Naive thymus-derived CD4-positive, alpha-beta T cell (primary cell): ENCODE data around the gene BRI3BP. TPM values are rescaled to one million over a fixed set of nuclear protein-coding genes. Genes with fewer than 3 reads are reported as not detected.

Source experiments
- ATAC-seq: fragments of 150-1000 bp; cut with Tn5 transposase; 2 replicates; pipeline ENCODE4 v1.10.0; 2021; ENCODE audit warnings: mild to moderate bottlenecking, moderate library complexity
- CTCF ChIA-PET: fragments of 350-600 bp; sonication (Branson Sonifier 250); formaldehyde crosslinking; loops from one replicate; lab custom pipeline; 2021; ENCODE audit warnings: antibody characterized with exemption; lab: Charles Lee
- POLR2A ChIA-PET: fragments of 350-600 bp; sonication (Branson Sonifier 250); formaldehyde crosslinking; loops from one replicate; lab custom pipeline; 2021; ENCODE audit warnings: antibody characterized with exemption, inconsistent platforms; lab: Charles Lee
- DNase-seq, 9 donors: peaks; one replicate each; pipeline versions ENCODE4 v3.0.0 to v3.0.0-alpha.2; 2020 to 2022; ENCODE audit warnings: mixed read lengths in 1 of 9
- H3K27ac ChIP-seq: one replicate; pipeline ENCODE4 v1.7.0; 2013; ENCODE audit warnings: mild to moderate bottlenecking, low read depth, low read length, moderate library complexity
- H3K27me3 ChIP-seq, 2 donors: one replicate each; pipeline ENCODE4 v1.7.0; 2013; ENCODE audit warnings: low read length in 2 of 2, mild to moderate bottlenecking in 2 of 2, moderate library complexity in 2 of 2; ENCODE audit not compliant: control insufficient read depth in 2 of 2, insufficient read depth in 2 of 2
- H3K36me3 ChIP-seq, 3 experiments: 1 replicate in 2 of 3; 2 replicates in 1 of 3; pipeline ENCODE4 v1.7.0; 2013; ENCODE audit warnings: low read length in 3 of 3, mild to moderate bottlenecking in 3 of 3, moderate library complexity in 1 of 3; ENCODE audit not compliant: insufficient read depth in 3 of 3, control insufficient read depth in 2 of 3
- H3K4me1 ChIP-seq, 2 donors: one replicate each; pipeline ENCODE4 v1.7.0; 2013; ENCODE audit warnings: low read length in 2 of 2, mild to moderate bottlenecking in 2 of 2, moderate library complexity in 1 of 2; ENCODE audit not compliant: control insufficient read depth in 2 of 2, insufficient read depth in 2 of 2
- H3K4me3 ChIP-seq: 2 replicates; pipeline ENCODE4 v1.7.0; 2013; ENCODE audit warnings: mild to moderate bottlenecking, low read length
- H3K9me3 ChIP-seq, 3 experiments: 1 replicate in 2 of 3; 2 replicates in 1 of 3; pipeline ENCODE4 v1.7.0; 2013; ENCODE audit warnings: low read length in 3 of 3; ENCODE audit not compliant: control insufficient read depth in 2 of 3
- H3K27ac Mint-ChIP-seq, 9 donors: one replicate each; pipeline ENCODE4 v1.8.0; 2020 to 2022; ENCODE audit warnings: mixed read lengths in 9 of 9, mild to moderate bottlenecking in 8 of 9, moderate library complexity in 5 of 9, inconsistent platforms in 2 of 9
- H3K27me3 Mint-ChIP-seq, 5 donors: one replicate each; pipeline ENCODE4 v1.8.0; 2021 to 2022; ENCODE audit warnings: mixed read lengths in 5 of 5, mild to moderate bottlenecking in 1 of 5
- H3K36me3 Mint-ChIP-seq, 5 donors: one replicate each; pipeline ENCODE4 v1.8.0; 2020 to 2022; ENCODE audit warnings: mixed read lengths in 5 of 5, mild to moderate bottlenecking in 3 of 5, inconsistent platforms in 1 of 5
- H3K4me1 Mint-ChIP-seq, 7 donors: one replicate each; pipeline ENCODE4 v1.8.0; 2020 to 2022; ENCODE audit warnings: mixed read lengths in 7 of 7, mild to moderate bottlenecking in 3 of 7, inconsistent platforms in 1 of 7
- H3K4me3 Mint-ChIP-seq, 10 donors: one replicate each; pipeline ENCODE4 v1.8.0; 2020 to 2022; ENCODE audit warnings: mild to moderate bottlenecking in 10 of 10, mixed read lengths in 10 of 10, moderate library complexity in 6 of 10, inconsistent platforms in 2 of 10
- H3K9me3 Mint-ChIP-seq, 11 donors: one replicate each; pipeline ENCODE4 v1.8.0; 2020 to 2022; ENCODE audit warnings: mixed read lengths in 11 of 11, mild to moderate bottlenecking in 4 of 11, inconsistent platforms in 1 of 11, moderate library complexity in 1 of 11
- intact Hi-C, 2 donors: fragments of 100-400 bp; cut with micrococcal nuclease; formaldehyde crosslinking; loops; one replicate each; pipeline ENCODE4 v1.15.1; 2023
- polyA plus RNA-seq, 2 donors: library from polyadenylated mRNA; unstranded; fragments of 300-500 nt; fragmentation: Illumina TruSeq; gene quantifications; one replicate each; pipeline ENCODE4 v1.2.3, GENCODE V29; 2021
- total RNA-seq, 6 experiments: library from RNA in 5 of 6; stranded (reverse) in 5 of 6; gene quantifications; 1 replicate in 5 of 6; 2 replicates in 1 of 6; pipeline ENCODE4 v1.2.3 and lab custom pipeline; 2021 to 2026

The BRI3BP gene
- total and polyA plus RNA-seq, 7 experiments from 2014 or later: 2.7 to 19.8 (median 5.8) TPM

DNA sequence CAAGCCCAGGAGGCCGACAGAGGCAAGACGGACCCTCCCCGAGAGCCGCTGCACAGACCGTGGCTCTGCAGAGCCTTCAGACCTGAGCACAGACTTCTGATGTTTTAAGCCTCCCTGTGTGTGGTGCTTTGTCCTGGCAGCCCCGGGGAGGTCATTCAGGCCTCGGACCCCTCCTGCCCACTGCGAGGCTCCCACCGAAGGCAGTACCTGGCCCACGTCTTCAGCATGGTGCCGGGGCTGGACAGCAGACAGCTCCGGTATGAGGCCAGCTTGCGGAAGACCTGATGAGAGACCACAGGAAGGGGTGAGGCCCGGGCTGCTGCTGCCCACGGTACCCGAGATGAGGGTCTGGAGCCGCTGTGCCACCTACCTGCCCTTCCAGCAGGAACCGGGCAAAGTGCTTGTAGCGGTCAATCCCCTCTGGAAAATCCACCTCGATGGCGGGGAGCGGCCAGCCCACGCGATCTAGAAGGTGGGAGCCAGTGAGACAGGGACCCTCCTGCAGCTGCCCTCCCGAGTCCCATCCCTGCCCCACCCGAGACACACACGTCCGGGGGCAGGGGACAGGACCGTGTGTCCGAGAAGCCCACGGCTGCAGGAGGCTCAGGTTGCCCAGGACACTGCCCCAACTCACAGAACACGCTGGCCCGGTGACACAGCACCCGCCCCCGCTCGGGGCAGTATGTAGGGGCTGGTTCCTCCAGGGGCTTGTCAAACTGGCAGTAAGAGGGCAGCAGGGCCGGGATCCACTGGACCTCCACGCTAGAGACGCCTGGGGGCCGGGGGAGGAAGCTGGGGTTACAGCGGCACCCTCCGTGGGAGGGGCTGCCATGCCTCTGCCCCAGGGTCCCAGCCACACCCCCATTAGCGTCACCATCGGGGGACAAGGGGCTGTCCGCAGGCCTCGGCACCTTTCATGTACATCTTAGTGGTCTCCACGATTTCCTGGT is 43.4 kb upstream of the BRI3BP start:
- no peaks in the 10 kb centered on the region for H3K27me3 ChIP-seq
- DNase-seq (no peak), ATAC-seq (no peak)
- CTCF ChIA-PET: interaction anchor here (1.0 to 1.9 kb wide), 2 partner anchors 10 to 43 kb away, joined by 3 to 6 read pairs; no protein-coding TSS in a partner anchor
- H3K4me3 ChIP-seq: no peak overlapping the region
- no peaks in the 10 kb centered on the region for H3K4me1 ChIP-seq
- H3K36me3 Mint-ChIP-seq: peaks cover 4 to 38% (median 8%) of the 10 kb centered on the region in 5 donors
- no peaks in the 10 kb centered on the region for H3K9me3 Mint-ChIP-seq
- peaks cover 0 to 2% (median 0%) of the 10 kb centered on the region in 7 donors for H3K4me1 Mint-ChIP-seq
- H3K27me3 Mint-ChIP-seq: no peaks in the 10 kb centered on the region
- no peaks in the 10 kb centered on the region for H3K9me3 ChIP-seq
- H3K27ac Mint-ChIP-seq: no peak overlapping the region
- intact Hi-C loops: no loop called here
- H3K27ac ChIP-seq: no peak overlapping the region
- H3K4me3 Mint-ChIP-seq: no peak overlapping the region
- POLR2A ChIA-PET: no interaction called here
- H3K36me3 ChIP-seq: peaks cover 0 to 84% (median 19%) of the 10 kb centered on the region in 3 experiments

GRCh38 chr12:124952295-124952694 is 41.1 kb upstream of the BRI3BP start:
- H3K27ac Mint-ChIP-seq: no peak overlapping the region
- DNase-seq (no peak), ATAC-seq (no peak)
- no peak overlapping the region for H3K4me3 ChIP-seq
- no peaks in the 10 kb centered on the region for H3K9me3 ChIP-seq
- H3K27me3 Mint-ChIP-seq: no peaks in the 10 kb centered on the region
- peaks cover 4 to 36% (median 8%) of the 10 kb centered on the region in 5 donors for H3K36me3 Mint-ChIP-seq
- no peaks in the 10 kb centered on the region for H3K9me3 Mint-ChIP-seq
- H3K4me1 Mint-ChIP-seq: no peaks in the 10 kb centered on the region
- ChIA-PET CTCF (interaction anchor here (0.7 kb wide), 1 partner anchor 14 kb away, joined by 3 read pairs; no protein-coding TSS in a partner anchor), POLR2A (no interaction called here)
- no peak overlapping the region for H3K4me3 Mint-ChIP-seq
- H3K4me1 ChIP-seq: no peaks in the 10 kb centered on the region
- intact Hi-C loops: no loop called here
- no peaks in the 10 kb centered on the region for H3K27me3 ChIP-seq
- no peak overlapping the region for H3K27ac ChIP-seq
- H3K36me3 ChIP-seq: peaks cover 0 to 95% (median 24%) of the 10 kb centered on the region in 3 experiments

- H3K4me1 ChIP-seq: no peaks in the 10 kb centered on the region
- ATAC-seq (no peak), DNase-seq (no peak)
- CTCF ChIA-PET: no interaction called here
- intact Hi-C loops: no loop called here
- H3K27me3 Mint-ChIP-seq: no peaks in the 10 kb centered on the region
- H3K27ac Mint-ChIP-seq: no peak overlapping the region
- no peak overlapping the region for H3K4me3 ChIP-seq
- no peak overlapping the region for H3K27ac ChIP-seq
- POLR2A ChIA-PET: no interaction called here
- no peaks in the 10 kb centered on the region for H3K27me3 ChIP-seq
- H3K9me3 ChIP-seq: no peaks in the 10 kb centered on the region
- H3K36me3 ChIP-seq: peaks cover 0 to 93% (median 24%) of the 10 kb centered on the region in 3 experiments
- H3K36me3 Mint-ChIP-seq: peaks cover 4 to 40% (median 11%) of the 10 kb centered on the region in 5 donors
- H3K4me3 Mint-ChIP-seq: no peak overlapping the region
- H3K4me1 Mint-ChIP-seq: no peaks in the 10 kb centered on the region
- H3K9me3 Mint-ChIP-seq: no peaks in the 10 kb centered on the region
These were observed 40.6 kb upstream of the BRI3BP start for GRCh38 chr12:124952801-124953200.

DNA sequence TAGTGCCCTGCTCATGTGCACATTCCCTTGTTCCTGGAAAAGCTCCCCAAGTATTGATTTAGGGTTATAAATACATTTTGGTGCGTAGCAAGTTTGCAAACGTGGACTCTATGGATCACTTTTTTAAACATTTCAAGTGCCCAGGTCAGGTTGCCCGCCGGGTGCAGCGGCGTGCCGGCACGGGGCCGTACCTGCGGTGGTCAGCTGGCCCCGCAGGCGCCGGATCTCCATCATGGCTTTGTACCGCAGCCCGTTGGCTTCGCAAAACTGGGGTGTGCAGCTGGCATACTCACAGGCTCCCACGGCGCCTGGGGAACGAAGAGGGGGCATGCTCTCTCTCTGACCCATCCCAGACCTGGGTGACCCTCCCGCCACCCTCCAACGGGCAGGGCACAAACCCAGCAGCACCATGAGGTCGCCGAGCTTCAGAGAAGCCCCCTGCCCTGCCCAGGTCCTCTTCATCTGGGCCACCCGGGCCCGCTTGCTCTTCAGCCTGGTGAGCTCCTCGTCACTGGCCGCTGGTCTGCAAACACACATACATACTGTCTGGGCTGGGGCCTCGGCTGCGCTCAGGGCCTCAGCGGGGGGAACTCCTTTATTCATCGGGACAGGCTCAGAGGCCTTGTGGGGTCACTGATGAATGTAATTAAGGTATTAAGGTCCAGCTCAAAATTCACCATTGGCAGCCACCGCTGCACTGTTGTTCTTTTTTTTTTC is 39.6 kb upstream of the BRI3BP start:
- H3K4me3 Mint-ChIP-seq: no peak overlapping the region

DNA sequence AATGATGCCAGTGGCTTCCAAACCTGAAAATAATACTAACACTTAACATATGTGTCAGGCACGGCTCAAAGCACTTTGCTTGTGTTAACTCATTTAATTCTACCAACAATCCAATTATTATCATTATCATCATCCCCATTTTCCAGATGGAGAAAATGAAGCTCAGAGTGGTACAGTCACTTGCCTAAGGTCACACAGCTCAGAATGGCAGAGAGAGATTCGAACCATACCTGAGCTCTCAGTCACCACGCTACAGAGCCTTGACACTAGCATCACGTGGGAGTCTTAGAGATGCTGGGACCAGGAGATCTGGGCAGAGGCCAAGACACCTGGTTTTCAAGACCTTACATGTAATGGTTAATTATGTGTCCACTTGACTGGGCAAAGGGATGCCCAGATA is 38.7 kb upstream of the BRI3BP start:
- Mint-ChIP-seq H3K27me3 (no peaks in the 10 kb centered on the region), H3K4me1 (no peaks in the 10 kb centered on the region), H3K36me3 (peaks cover 0 to 42% (median 16%) of the 10 kb centered on the region in 5 donors), H3K9me3 (no peaks in the 10 kb centered on the region), H3K27ac (no peak overlapping the region), H3K4me3 (no peak overlapping the region)
- H3K27me3 ChIP-seq: no peaks in the 10 kb centered on the region
- ChIA-PET CTCF (interaction anchor here (1.1 kb wide), 1 partner anchor 14 kb away, joined by 4 read pairs; no protein-coding TSS in a partner anchor), POLR2A (interaction anchor here (0.8 to 1.4 kb wide), 2 partner anchors 15 to 33 kb away, joined by 4 to 8 read pairs; no protein-coding TSS in a partner anchor)
- H3K27ac ChIP-seq: no peak overlapping the region
- intact Hi-C loops: no loop called here
- DNase-seq (no peak), ATAC-seq (no peak)
- H3K9me3 ChIP-seq: no peaks in the 10 kb centered on the region
- H3K4me1 ChIP-seq: no peaks in the 10 kb centered on the region
- H3K36me3 ChIP-seq: peaks cover 0 to 90% (median 18%) of the 10 kb centered on the region in 3 experiments
- no peak overlapping the region for H3K4me3 ChIP-seq

More for the DNA sequence above, 39.6 kb upstream of the BRI3BP start:
- intact Hi-C loops: no loop called here
- no peaks in the 10 kb centered on the region for H3K4me1 Mint-ChIP-seq
- H3K27me3 ChIP-seq: no peaks in the 10 kb centered on the region
- H3K4me3 ChIP-seq: no peak overlapping the region
- peaks cover 0 to 93% (median 24%) of the 10 kb centered on the region in 3 experiments for H3K36me3 ChIP-seq
- H3K27me3 Mint-ChIP-seq: no peaks in the 10 kb centered on the region
- ATAC-seq (no peak), DNase-seq (no peak)
- no peak overlapping the region for H3K27ac Mint-ChIP-seq
- no peaks in the 10 kb centered on the region for H3K9me3 ChIP-seq
- ChIA-PET POLR2A (interaction anchor here (1.4 kb wide), 1 partner anchor 14 kb away, joined by 4 read pairs; no protein-coding TSS in a partner anchor), CTCF (interaction anchor here (0.6 kb wide), 1 partner anchor 60 kb away, joined by 5 read pairs; no protein-coding TSS in a partner anchor)
- H3K27ac ChIP-seq: no peak overlapping the region
- peaks cover 4 to 42% (median 14%) of the 10 kb centered on the region in 5 donors for H3K36me3 Mint-ChIP-seq
- no peaks in the 10 kb centered on the region for H3K9me3 Mint-ChIP-seq
- no peaks in the 10 kb centered on the region for H3K4me1 ChIP-seq

- H3K27ac ChIP-seq: no peak overlapping the region
- POLR2A ChIA-PET: no interaction called here
- no peaks in the 10 kb centered on the region for H3K9me3 Mint-ChIP-seq
- H3K4me3 Mint-ChIP-seq: no peak overlapping the region
- peaks cover 0 to 3% (median under 1%) of the 10 kb centered on the region in 7 donors for H3K4me1 Mint-ChIP-seq
- intact Hi-C loops: no loop called here
- CTCF ChIA-PET: interaction anchor here (0.6 kb wide), 1 partner anchor 37 kb away, joined by 3 read pairs; no protein-coding TSS in a partner anchor
- peaks cover 0 to 88% (median 10%) of the 10 kb centered on the region in 3 experiments for H3K36me3 ChIP-seq
- H3K4me3 ChIP-seq: no peak overlapping the region
- H3K36me3 Mint-ChIP-seq: peaks cover 0 to 36% (median 14%) of the 10 kb centered on the region in 5 donors
- H3K27me3 ChIP-seq: no peaks in the 10 kb centered on the region
- DNase-seq: no peak
- H3K9me3 ChIP-seq: no peaks in the 10 kb centered on the region
- ATAC-seq: no peak
- no peaks in the 10 kb centered on the region for H3K27me3 Mint-ChIP-seq
- no peak overlapping the region for H3K27ac Mint-ChIP-seq
- no peaks in the 10 kb centered on the region for H3K4me1 ChIP-seq
These were observed 36.9 kb upstream of the BRI3BP start for GRCh38 chr12:124956571-124956970.
